Effector CD8-positive, alpha-beta T cell (primary cell): ENCODE data around the gene FOXO6.

Experiments
- DNase-seq: peaks from one replicate; lab custom pipeline; 2025; lab: John Stamatoyannopoulos, UW

Gene FOXO6

DNA sequence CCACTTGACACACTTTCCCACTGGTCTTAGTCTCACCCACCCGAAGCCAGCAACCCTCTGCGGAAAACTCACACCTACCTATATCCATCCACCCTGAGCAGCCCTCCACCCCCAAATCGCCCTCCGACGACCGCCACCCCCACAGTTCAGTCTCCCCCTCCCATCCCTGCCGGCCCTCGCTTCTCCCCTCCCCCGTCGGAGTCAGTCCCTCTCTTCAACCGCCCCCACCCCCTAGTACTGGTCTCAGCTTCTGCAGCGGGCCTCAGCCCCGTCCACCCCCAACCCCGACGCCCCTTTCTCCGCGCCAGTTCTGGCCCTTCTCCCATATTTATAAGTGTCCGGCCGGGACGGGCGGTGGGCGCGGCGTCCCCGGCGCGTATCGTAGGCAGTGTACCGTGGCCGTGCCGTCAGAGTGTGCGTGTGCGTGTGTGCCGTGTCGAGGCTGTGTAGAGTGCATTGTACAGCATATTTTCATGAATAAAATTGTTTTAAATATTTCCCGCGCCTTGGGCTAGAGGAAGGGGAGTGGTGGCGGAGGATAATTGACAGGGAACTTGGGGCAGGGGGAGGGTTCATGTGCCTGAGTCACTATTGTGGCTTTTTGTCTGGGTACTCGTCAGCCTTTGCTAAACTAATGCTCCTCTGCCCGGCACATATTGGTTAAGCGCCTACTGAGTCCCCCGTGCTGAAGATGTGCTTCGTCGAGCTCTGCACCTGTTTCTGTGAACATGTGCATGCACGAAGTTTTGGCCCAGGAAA lies 22.0 kb downstream of the FOXO6 start:
- no peak for DNase-seq

- DNase-seq, result no peak
These were observed 23.3 kb downstream of the FOXO6 start for GRCh38 chr1:41384579-41384978.

GRCh38 chr1:41385398-41386195 lies 24.4 kb downstream of the FOXO6 start:
- DNase-seq, result no peak

DNA sequence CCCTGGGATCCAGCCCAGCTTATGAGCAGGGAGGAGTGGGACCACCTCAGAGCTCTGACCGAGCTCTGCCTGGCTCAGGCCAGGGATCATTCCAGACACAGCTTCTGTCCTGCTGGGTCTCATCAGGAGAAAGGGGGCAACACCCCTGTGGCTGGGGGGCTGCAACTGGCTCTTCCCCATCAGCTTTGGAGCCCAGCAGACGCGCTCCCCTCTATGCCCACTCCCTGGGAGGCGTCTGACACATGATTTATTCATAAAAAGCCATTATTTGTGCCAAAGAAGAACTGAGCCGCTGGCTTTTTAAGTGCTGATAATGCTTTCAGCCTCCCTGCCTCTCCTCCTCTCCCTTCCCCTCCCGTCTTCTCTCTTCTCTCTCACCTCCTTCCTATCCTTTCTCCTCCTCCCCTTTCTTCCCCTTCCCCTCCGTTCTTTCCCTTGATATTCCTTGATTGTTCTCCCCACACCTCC lies 25.0 kb downstream of the FOXO6 start:
- no peak for DNase-seq

DNA sequence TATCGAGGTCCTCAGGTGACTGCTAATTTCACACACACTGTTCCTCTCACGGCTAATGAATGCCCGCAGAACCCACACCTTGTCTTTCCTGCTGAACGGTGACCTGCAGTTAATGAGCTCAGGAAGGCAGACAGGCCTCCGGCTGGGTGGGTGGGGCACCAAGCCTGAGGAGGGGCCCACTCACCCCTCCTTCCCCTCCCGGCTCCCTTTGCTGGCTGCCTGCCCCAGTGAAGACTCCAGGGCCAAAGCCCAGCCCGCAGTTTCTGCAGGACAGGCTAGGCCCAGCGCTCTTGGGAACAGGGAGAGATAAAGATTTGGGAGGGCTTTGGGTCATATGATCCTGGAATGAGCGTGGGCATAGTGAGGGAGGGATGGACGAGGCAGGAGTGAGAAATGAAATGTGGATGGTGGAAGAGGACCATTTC lies 26.4 kb downstream of the FOXO6 start:
- DNase-seq, result no peak

- no peak for DNase-seq
These were observed 27.3 kb downstream of the FOXO6 start for GRCh38 chr1:41388510-41388909.

DNA sequence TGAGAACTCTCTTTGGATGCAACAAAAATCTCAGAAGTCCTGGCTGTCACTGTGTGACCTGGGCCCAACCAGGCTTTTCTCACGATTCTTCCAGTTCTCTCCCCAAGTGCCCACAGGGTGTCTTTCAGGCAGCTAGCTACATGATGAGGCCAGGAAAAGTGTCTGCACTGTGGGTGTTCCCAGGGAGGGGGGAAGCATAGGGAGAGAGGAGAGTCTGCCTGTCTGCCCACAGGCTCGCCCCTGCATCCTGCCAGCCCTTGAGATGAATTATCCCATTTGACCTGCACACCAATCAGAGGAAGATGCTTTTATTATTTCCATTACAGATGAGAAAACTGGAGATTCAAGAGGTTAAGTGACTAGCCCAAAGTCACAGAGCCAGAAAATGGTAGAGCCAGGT lies 27.8 kb downstream of the FOXO6 start:
- no peak for DNase-seq

DNA sequence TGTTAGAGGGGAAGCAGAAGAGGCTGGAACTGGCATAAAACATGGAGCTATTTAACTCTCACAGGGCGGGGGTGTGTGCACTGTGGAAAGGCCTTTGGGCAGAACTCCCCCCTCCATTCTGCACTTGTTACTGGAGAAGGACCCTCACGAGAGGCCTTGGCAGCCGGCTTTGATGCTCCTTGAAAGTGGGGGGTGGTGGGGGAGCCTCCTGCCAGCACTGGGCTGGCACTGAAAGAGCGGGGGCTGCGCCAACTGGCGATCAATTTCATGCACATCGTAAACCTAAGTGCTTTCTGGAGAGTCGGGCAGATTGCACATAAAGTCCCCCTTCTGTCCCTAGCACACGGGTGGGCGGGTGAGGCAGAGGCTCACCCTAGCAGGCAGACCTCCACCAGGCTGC lies 28.9 kb downstream of the FOXO6 start:
- no peak for DNase-seq

DNA sequence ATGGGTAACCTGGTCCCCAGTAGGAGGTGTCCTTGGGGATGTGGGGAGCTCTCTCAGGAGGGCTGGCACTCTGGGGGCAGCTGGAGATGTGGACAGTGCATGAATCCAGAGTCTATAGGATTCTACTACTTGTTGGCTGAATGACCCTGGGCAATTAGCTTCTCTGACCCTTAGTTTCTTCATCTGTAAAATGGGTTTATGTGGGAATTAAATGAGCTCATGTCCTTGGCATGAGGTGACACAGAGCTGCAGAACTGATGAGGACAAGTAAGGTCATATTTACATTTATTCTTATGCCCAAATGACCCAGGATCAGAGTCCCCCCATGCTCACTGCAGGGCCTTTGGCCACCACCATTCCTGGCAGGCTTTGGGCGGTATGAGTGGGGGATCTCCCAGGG lies 29.3 kb downstream of the FOXO6 start:
- DNase-seq, result no peak

DNA sequence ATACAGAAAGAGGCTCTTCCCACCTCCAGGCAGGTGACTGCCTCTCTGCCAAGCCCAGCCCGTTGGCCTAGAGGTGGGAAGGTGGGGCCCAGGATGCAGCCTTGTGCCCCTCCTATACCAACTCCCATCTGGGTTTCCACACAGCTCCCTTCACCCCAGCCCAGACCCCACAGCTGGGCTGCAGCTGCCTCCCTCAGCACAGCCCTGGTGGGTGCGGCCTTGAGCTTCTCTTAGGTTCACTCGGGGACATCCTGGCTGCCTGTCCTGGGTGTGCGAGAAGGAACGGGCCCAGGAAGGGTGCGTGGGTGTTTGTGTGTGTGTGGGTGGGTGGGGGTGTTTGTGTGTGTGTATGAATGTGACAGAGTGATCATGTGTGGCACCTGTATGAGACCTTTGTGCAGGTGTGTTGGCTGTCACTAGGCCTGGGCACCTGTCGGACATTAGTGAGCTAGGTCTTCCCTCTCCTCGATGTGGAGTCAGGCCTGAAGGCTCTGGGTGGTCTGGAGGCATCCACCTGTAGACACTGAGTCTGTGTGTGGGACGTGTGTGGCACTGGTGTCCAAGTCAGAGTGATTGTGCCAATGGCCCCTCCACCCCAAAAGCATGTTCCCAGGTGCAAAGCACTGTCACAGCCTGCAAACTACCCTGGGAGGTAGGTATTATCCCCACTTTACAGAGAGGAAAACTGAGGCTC lies 30.7 kb downstream of the FOXO6 start:
- no peak for DNase-seq

DNA sequence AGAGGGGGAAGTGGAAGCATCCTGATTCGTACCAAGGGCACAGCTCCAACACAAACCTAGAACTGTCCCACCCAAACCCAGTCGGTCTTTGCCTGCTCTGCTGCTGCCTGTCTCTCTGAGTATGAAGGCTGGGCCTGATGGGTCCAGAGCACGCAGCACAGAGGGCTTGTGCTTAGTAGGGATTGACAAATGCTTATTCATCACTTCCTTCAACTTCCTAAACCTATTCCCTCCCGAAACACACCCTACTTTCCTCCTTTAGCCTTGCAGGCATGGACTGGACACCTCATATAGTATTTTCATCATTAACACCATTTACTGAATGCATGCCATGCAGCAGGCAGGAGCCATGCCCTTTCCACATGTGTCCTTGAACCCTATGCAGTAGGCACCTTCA lies 31.3 kb downstream of the FOXO6 start:
- no peak for DNase-seq

DNA sequence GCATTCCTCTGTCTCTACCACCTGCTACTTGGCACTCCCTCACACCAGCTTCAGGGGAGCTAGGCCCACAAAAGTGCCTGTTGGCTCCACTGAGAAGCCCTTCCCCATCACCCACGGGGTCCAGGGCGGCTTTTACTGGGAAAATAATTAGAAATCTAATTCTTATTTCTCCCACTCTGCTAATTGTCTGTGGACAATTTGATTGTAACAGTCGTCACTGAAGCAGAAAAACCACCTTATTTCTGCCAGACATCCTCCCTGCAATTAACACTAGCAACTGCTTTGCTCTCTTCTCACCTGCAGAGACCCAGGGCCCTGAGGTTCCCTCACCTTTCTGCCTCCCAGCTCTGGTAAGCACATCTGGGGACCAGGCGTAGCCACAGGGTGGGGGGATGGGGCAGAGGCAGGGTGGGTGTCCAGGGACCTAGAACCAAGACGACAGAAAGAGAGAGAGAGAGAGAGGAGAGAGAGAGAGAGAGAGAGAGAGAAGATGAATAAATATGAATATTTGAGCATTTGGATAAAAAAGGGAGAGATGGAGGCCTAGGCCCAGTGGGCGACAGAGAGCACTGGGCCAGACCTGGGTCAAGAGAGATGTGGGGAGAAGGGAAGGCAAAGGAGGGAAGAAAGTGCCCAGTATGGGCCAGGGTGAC lies 32.6 kb downstream of the FOXO6 start:
- DNase-seq, result no peak

- no peak for DNase-seq
These were observed 33.1 kb downstream of the FOXO6 start for GRCh38 chr1:41394369-41394744.

- DNase-seq, result no peak
These were observed 34.0 kb downstream of the FOXO6 start for GRCh38 chr1:41394959-41395956.

- no peak for DNase-seq
These were observed 34.9 kb downstream of the FOXO6 start for GRCh38 chr1:41396084-41396483.

DNA sequence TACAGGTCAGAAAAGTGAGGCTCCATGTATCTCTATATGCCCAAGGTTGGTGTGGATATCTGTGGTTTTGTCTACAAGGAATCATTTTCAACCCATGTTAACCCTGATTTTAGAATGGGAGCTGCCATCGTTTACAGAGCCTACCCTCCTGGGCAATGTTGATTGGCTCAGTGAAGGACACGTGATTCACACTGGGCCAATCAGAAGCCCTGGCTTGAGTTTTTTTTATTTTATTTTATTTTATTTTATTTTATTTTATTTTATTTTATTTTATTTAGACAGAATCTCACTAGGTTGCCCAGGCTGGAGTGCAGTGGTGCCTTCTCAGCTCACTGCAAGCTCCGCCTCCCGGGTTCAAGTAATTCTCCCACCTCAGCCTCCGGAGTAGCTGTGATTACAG lies 35.8 kb downstream of the FOXO6 start:
- DNase-seq, result no peak

DNA sequence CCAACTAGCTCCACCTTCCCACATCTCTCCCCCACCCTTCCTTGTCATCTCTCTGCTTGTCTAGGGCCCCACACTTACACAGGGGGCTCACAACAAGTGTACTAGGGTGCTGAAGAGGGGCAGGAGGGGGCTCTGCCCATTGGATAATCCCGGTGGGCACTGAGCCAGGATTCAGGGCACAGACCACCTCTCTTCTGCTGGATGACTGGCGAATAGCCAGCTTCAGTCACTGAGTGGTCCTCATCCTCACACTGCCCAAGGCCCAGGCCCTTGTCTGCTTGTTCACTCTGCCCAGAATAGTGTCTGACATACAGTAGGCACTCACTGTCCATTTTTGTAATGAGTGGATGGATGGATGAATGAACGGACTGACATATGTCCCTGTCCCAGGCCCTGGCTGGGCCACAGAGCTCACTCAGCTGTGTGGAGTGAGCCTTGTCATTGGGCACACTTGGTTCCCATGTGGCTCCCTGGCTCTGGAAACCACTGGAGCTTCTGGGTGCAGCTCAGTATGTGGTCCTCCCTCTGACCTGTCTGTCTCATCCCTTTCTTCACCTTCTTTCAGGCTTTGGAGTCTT lies 36.6 kb downstream of the FOXO6 start:
- DNase-seq, result no peak

GRCh38 chr1:41399145-41399795 lies 38.0 kb downstream of the FOXO6 start:
- no peak for DNase-seq

- no peak for DNase-seq
These were observed 39.0 kb downstream of the FOXO6 start for GRCh38 chr1:41400225-41400624.

DNA sequence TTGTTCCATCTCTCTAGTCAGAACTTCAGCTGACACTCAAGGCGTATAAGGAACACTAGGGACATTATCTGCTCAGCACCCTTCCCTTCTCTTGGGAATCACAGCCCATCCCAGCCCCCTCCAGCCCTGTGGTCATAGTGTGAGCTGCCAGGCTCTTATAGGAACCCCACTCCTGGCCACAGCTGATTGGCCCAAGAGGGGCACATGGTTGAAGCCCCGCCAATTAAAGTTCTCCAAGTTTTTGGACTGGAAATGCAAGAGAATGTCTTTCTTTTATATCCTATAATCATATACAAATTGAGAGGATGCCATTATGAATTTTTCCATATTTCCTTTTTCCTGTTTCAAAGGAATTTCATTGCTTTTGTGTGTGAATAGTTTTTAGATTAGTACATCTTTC lies 40.7 kb downstream of the FOXO6 start:
- no peak for DNase-seq
